Nephron (organoid): Measurements from ENCODE around the gene KRT9.

Experiments
- H3K27ac Mint-ChIP-seq, 3 experiments: 2 replicates each; pipeline ENCODE4 v1.8.0; 2020; ENCODE audit warnings: mixed read lengths in 3 of 3, mild to moderate bottlenecking in 2 of 3, moderate library complexity in 1 of 3
- H3K27me3 Mint-ChIP-seq: 2 replicates; pipeline ENCODE4 v1.8.0; 2021; ENCODE audit warnings: low read depth, mild to moderate bottlenecking, moderate library complexity, mixed read lengths
- H3K36me3 Mint-ChIP-seq: 2 replicates; pipeline ENCODE4 v1.8.0; 2020; ENCODE audit warnings: low read depth, mixed read lengths
- H3K4me1 Mint-ChIP-seq: 2 replicates; pipeline ENCODE4 v1.8.0; 2020; ENCODE audit warnings: mixed read lengths
- H3K4me3 Mint-ChIP-seq, 3 experiments: 2 replicates each; pipeline ENCODE4 v1.8.0; 2020; ENCODE audit warnings: mild to moderate bottlenecking in 3 of 3, mixed read lengths in 3 of 3, moderate library complexity in 2 of 3
- H3K9me3 Mint-ChIP-seq: 2 replicates; pipeline ENCODE4 v1.8.0; 2020; ENCODE audit warnings: mixed read lengths
- TF ChIP-seq, protein P1 (sequence below), 3 experiments: fragments of 200-600 bp; sonication (generic); IDR thresholded peaks; one replicate each; pipeline ENCODE4 v1.5.0; 2021; ENCODE audit warnings: antibody characterized with exemption in 3 of 3; ENCODE audit not compliant: unreplicated experiment in 3 of 3

KRT9 gene

GRCh38 chr17:41516147-41516829 lies 55.6 kb downstream of the KRT9 start:
- no peak overlapping the region for H3K4me3 Mint-ChIP-seq
- TF ChIP-seq, protein P1, sequence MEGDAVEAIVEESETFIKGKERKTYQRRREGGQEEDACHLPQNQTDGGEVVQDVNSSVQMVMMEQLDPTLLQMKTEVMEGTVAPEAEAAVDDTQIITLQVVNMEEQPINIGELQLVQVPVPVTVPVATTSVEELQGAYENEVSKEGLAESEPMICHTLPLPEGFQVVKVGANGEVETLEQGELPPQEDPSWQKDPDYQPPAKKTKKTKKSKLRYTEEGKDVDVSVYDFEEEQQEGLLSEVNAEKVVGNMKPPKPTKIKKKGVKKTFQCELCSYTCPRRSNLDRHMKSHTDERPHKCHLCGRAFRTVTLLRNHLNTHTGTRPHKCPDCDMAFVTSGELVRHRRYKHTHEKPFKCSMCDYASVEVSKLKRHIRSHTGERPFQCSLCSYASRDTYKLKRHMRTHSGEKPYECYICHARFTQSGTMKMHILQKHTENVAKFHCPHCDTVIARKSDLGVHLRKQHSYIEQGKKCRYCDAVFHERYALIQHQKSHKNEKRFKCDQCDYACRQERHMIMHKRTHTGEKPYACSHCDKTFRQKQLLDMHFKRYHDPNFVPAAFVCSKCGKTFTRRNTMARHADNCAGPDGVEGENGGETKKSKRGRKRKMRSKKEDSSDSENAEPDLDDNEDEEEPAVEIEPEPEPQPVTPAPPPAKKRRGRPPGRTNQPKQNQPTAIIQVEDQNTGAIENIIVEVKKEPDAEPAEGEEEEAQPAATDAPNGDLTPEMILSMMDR (IDR thresholded peaks at IDR 0.05; ENCODE audit: unreplicated experiment in 3 of 3) = no peak
- H3K36me3 Mint-ChIP-seq = no peaks in the 10 kb centered on the region
- H3K4me1 Mint-ChIP-seq = peaks cover 13% of the 10 kb centered on the region
- no peak overlapping the region for H3K27ac Mint-ChIP-seq
- H3K27me3 Mint-ChIP-seq = peaks cover 26% of the 10 kb centered on the region
- H3K9me3 Mint-ChIP-seq = no peaks in the 10 kb centered on the region
